HG02981 (cell line): ENCODE measurements around the gene ANXA10.
"Not testable (repeated sequence)": the region's sequence is repeated elsewhere in the genome, so short reads cannot be mapped to it uniquely, and the experiment has no call there.

Experiments used
- ATAC-seq: cut with Tn5 transposase; IDR thresholded peaks from one replicate; pipeline ENCODE4 v1.9.1; 2021; ENCODE audit warnings: mild to moderate bottlenecking, moderate library complexity; ENCODE audit not compliant: unreplicated experiment

ANXA10 gene

GRCh38 chr4:168092176-168092712, at the start of gene ANXA10:
Gene ANXA10 (plus strand): TSS chr4:168092537. CDS start chr4:168092701, 164 bp downstream.
- no peak for ATAC-seq

GRCh38 chr4:168045354-168045753, 47.0 kb upstream of the ANXA10 start:
- no peak for ATAC-seq

- ATAC-seq: no peak
Observed at GRCh38 chr4:168050002-168050401, 42.3 kb upstream of the ANXA10 start.

GRCh38 chr4:168051526-168051925, 40.8 kb upstream of the ANXA10 start:
- no peak for ATAC-seq

- ATAC-seq: no peak
Observed at GRCh38 chr4:168057412-168057811, 34.9 kb upstream of the ANXA10 start.

- no peak for ATAC-seq
Observed at GRCh38 chr4:168059251-168059650, 33.1 kb upstream of the ANXA10 start.

- no peak for ATAC-seq
Observed at GRCh38 chr4:168063031-168063430, 29.3 kb upstream of the ANXA10 start.

- no peak for ATAC-seq
Observed at GRCh38 chr4:168070903-168071302, 21.4 kb upstream of the ANXA10 start.

- ATAC-seq: no peak
Observed at GRCh38 chr4:168071304-168071703, 21.0 kb upstream of the ANXA10 start.

GRCh38 chr4:168074861-168075260, 17.5 kb upstream of the ANXA10 start:
- no peak for ATAC-seq

- ATAC-seq: peak; percentile 94
Observed at GRCh38 chr4:168076989-168077725, 15.2 kb upstream of the ANXA10 start.

- ATAC-seq: no peak
Observed at GRCh38 chr4:168077726-168078239, 14.6 kb upstream of the ANXA10 start.

GRCh38 chr4:168082379-168082778, 10.0 kb upstream of the ANXA10 start:
- no peak for ATAC-seq

GRCh38 chr4:168095776-168096406, 3.6 kb downstream of the ANXA10 start:
- ATAC-seq: no peak

GRCh38 chr4:168096407-168096784, 4.1 kb downstream of the ANXA10 start:
- ATAC-seq: no peak

GRCh38 chr4:168097161-168097560, 4.8 kb downstream of the ANXA10 start:
- no peak for ATAC-seq

- ATAC-seq: no peak
Observed at GRCh38 chr4:168098248-168098717, 5.9 kb downstream of the ANXA10 start.

- ATAC-seq: no peak
Observed at GRCh38 chr4:168099195-168099594, 6.9 kb downstream of the ANXA10 start.

- ATAC-seq: no peak
Observed at GRCh38 chr4:168101026-168101425, 8.7 kb downstream of the ANXA10 start.

GRCh38 chr4:168102403-168102802, 10.1 kb downstream of the ANXA10 start:
- ATAC-seq: no peak

GRCh38 chr4:168109527-168109926, 17.2 kb downstream of the ANXA10 start:
- ATAC-seq: no peak

- ATAC-seq: not testable (repeated sequence)
Observed at GRCh38 chr4:168113059-168113458, 20.7 kb downstream of the ANXA10 start.
